PFSK-1 (cell line): ENCODE measurements around the gene TBX2.

Experiments
- FOXP2 ChIP-seq: optimal IDR thresholded peaks from 2 replicates; pipeline ENCODE3; 2011; ENCODE audit warnings: borderline replicate concordance, control low read depth, inconsistent platforms; ENCODE audit not compliant: insufficient read depth; ENCODE audit errors: extremely low read length, extremely low read depth
- POLR2AphosphoS5 ChIP-seq: IDR thresholded peaks from 2 replicates; pipeline ENCODE4 v1.6.1; 2012; ENCODE audit warnings: low read depth, mild to moderate bottlenecking, control low read depth, low read length, moderate library complexity
- SIN3A ChIP-seq: IDR thresholded peaks from 2 replicates; pipeline ENCODE4 v1.6.1; 2012; ENCODE audit warnings: mild to moderate bottlenecking, low read length, moderate library complexity, borderline replicate concordance; ENCODE audit not compliant: insufficient read depth
- TAF1 ChIP-seq: IDR thresholded peaks from 2 replicates; pipeline ENCODE4 v1.6.1; 2012; ENCODE audit warnings: low read length, control low read depth, borderline replicate concordance; ENCODE audit not compliant: insufficient read depth
- TF ChIP-seq, protein P1 (sequence below), 2 experiments: IDR thresholded peaks; 2 replicates each; pipeline versions ENCODE4 v1.6.1 to v1.8.0; 2011 to 2012; ENCODE audit warnings: low read depth in 2 of 2, low read length in 2 of 2, control low read depth in 1 of 2, inconsistent platforms in 1 of 2, mild to moderate bottlenecking in 1 of 2, moderate library complexity in 1 of 2; ENCODE audit not compliant: insufficient read depth in 1 of 2

TBX2 gene

DNA sequence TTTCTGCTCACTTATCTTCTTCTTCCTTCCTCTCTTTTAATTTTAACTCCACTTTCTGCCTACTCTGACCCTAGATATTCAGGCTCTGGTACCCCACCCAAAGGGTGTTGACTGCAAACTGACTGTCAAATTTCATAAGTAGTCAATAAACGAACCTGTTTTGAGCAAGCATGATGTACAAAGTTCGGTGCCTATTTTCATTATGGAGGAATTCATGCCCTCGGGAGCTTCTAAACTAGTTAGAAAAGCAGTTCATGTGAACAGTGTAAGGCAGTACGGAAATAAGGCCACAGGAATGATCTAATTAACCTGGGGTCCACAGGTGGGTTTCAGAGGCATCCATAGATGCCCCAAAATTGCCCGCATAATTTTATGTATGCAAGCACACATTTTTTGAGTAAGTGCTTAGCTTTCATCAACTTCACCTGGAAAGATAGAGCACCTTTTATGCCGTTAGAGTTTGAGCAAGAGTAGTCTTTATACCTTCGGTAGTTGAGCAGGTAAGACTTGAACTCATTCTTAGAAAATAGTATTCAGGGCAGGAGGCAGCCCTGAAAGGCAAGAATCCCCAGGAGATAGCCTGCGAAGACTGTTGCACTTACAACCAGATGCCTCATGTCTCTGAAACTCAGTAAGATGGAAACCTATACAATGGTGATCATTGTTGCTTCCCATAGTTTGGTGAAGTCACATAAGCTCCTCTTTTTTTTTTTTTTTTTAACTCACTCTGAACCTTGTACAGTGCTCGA lies 36.6 kb upstream of the TBX2 start:
- no peak for TF ChIP-seq POLR2AphosphoS5

DNA sequence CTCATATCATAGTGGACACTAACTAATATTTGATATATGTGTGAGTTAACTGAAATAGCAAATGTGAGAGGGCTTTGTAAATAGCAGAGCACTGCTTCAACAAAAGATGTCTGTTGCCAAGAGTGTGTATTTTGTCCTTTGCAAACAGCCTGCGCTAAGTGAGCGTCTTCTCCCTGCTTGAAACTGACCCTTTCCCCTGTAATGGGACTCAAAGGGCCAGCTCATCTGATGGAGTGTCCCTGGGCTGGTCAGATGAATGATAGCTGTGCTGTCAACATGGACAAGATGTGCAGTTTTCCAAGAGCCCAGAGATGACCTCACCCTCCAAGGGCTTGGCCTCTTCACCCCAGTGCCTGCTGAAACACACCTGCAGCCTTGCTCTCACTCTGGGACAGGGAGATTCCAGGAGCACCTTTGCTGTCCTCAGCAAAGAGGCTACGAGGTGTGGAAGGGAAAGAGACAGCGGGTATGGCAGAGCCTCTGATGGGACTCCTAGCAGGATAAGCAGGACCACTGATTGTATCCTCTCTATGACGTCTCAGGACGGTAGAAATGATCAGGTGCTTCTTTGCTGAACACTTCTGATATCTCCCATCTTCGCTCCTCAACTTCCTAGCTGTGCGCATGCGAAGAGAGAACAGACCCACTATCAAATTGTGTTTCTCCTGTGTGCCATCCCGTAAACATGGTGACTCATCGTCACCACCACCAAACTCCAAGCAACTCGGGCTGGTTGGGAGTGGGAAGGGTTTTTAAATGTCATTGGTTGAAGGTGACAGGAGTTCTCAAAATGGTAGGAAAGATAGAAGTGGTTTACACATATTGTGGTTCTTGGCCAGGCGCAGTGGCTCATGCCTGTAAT lies 35.8 kb upstream of the TBX2 start:
- TF ChIP-seq, protein P1, sequence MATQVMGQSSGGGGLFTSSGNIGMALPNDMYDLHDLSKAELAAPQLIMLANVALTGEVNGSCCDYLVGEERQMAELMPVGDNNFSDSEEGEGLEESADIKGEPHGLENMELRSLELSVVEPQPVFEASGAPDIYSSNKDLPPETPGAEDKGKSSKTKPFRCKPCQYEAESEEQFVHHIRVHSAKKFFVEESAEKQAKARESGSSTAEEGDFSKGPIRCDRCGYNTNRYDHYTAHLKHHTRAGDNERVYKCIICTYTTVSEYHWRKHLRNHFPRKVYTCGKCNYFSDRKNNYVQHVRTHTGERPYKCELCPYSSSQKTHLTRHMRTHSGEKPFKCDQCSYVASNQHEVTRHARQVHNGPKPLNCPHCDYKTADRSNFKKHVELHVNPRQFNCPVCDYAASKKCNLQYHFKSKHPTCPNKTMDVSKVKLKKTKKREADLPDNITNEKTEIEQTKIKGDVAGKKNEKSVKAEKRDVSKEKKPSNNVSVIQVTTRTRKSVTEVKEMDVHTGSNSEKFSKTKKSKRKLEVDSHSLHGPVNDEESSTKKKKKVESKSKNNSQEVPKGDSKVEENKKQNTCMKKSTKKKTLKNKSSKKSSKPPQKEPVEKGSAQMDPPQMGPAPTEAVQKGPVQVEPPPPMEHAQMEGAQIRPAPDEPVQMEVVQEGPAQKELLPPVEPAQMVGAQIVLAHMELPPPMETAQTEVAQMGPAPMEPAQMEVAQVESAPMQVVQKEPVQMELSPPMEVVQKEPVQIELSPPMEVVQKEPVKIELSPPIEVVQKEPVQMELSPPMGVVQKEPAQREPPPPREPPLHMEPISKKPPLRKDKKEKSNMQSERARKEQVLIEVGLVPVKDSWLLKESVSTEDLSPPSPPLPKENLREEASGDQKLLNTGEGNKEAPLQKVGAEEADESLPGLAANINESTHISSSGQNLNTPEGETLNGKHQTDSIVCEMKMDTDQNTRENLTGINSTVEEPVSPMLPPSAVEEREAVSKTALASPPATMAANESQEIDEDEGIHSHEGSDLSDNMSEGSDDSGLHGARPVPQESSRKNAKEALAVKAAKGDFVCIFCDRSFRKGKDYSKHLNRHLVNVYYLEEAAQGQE (IDR thresholded peaks at IDR 0.05; ENCODE audit: insufficient read depth in 1 of 2, low read depth in 2 of 2, low read length in 2 of 2): no peak
- TF ChIP-seq TAF1 (no peak), POLR2AphosphoS5 (no peak), SIN3A (no peak), FOXP2 (no peak)

DNA sequence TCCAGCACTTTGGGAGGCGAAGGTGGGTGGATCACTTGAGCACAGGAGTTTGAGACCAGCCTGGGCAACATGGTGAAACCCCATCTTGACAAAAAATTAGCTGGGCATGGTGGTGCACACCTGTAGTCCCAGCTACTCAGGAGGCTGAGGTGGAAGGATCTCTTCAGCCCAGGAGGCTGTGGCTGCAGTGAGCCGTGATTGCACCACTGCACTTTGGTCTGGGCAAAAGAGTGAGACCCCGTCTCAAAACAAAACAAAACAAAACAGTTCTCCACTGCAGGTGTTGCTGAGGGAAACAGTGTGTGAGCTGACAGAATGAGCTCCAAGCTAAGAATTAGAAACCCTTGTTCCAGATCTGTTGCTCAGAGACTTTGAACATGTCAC lies 35.2 kb upstream of the TBX2 start:
- TF ChIP-seq TAF1: no peak
- TF ChIP-seq, protein P1 (IDR thresholded peaks at IDR 0.05; ENCODE audit: insufficient read depth in 1 of 2, low read depth in 2 of 2, low read length in 2 of 2): no peak
- TF ChIP-seq FOXP2: no peak
- no peak for TF ChIP-seq POLR2AphosphoS5
- TF ChIP-seq SIN3A: no peak

DNA sequence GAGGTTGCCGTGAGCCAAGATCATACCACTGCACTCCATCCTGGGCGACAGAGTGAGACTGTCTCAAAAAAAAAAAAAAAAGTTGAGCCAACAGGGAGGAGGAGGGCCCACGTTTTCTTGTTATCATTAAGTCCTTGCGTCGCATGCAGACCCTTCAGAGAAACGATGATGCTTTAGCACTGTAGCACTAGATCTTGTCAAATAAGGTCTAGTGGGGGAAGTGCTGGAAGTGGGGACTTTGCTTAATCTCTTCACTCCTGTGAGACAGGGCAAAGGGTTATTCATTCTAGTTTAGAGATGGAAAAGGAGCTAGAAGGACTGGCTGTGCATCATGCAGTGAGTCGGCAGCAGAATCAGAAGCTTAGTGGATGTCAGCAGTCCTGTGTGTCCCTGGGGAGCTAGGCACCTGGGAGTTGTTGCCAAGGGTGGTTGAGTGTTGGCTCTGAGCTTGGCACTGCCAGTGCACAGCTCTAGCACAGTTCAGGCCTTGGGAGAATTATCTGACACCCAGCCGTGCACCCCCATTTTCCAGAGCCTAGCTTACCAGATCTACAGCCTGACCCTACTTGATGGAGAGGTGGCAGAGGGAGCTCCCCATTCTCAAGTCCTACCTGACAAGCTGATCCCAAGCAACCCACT lies 33.4 kb upstream of the TBX2 start:
- TF ChIP-seq POLR2AphosphoS5 (no peak), FOXP2 (no peak), SIN3A (no peak), TAF1 (no peak)
- TF ChIP-seq, protein P1 (IDR thresholded peaks at IDR 0.05; ENCODE audit: insufficient read depth in 1 of 2, low read depth in 2 of 2, low read length in 2 of 2): no peak

DNA sequence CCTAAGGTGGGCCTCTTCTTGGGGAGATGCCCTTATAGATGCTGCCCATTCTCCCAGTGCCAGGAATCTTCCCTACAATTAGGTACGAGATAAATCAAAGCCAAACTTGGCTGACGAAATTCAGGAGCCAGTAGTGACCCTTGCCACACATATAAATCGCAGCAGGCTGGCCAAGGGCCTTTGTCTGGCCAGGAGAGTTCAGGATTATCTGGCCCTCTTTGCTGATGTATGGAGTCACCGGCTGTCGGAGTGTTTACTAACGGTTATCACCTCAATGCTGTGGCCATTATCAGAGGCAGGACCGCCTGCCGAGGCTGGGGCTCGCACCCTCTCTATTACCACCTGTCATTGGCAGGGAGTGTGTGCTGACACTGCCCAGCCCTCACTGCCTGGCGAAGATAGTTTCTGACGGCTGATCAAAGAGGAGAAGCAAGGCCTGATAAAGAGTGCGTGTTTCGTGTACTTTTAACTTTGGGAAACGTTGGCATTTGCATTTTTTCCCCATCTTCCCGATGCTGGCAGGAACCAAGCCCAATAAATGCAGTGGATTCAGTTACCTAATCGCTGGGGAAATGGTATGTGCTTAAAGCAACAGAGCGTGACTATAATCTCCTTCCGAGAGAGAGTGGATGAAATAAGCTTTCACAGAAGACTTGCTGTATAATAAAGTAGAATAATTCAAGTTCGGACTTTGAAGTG lies 32.8 kb upstream of the TBX2 start:
- no peak for TF ChIP-seq FOXP2
- TF ChIP-seq SIN3A: no peak
- no peak for TF ChIP-seq POLR2AphosphoS5
- TF ChIP-seq TAF1: no peak
- TF ChIP-seq, protein P1 (IDR thresholded peaks at IDR 0.05; ENCODE audit: insufficient read depth in 1 of 2, low read depth in 2 of 2, low read length in 2 of 2): no peak
